OCI-LY3 (cell line): ENCODE measurements around the gene CDC14A.
"Not testable (repeated sequence)": the region's sequence is repeated elsewhere in the genome, so short reads cannot be mapped to it uniquely, and the experiment has no call there.

Experiments
- H2AFZ ChIP-seq: fragments of 200-600, 300-600 bp; shearing (Covaris generic); 2 replicates; pipeline ENCODE4 v1.6.0; 2014; ENCODE audit warnings: antibody characterized with exemption, low read depth, low read length
- H3K27ac ChIP-seq: fragments of 200-600, 300-600 bp; sonication (generic); 2 replicates; pipeline ENCODE4 v1.5.1; 2014; ENCODE audit warnings: mild to moderate bottlenecking, low read length, moderate library complexity, mixed read lengths
- H3K27me3 ChIP-seq: fragments of 200-600, 300-600 bp; sonication (generic); 2 replicates; pipeline ENCODE4 v1.6.1; 2014; ENCODE audit warnings: low read depth, low read length, mixed read lengths
- H3K36me3 ChIP-seq: fragments of 200-600, 300-600 bp; sonication (generic); replicated peaks from 2 replicates; pipeline ENCODE3; 2014; ENCODE audit warnings: low read depth, low read length, mixed read lengths
- H3K4me1 ChIP-seq: fragments of 300-600, 200-600 bp; sonication (generic); 2 replicates; pipeline ENCODE4 v1.6.1; 2014; ENCODE audit warnings: low read length, mixed read lengths
- H3K4me2 ChIP-seq: fragments of 200-600, 300-600 bp; sonication (generic); 2 replicates; pipeline ENCODE4 v1.6.1; 2014; ENCODE audit warnings: low read length, mixed read lengths
- H3K4me3 ChIP-seq: fragments of 300-600, 200-600 bp; sonication (generic); 2 replicates; pipeline ENCODE4 v1.5.1; 2014; ENCODE audit warnings: antibody characterized with exemption, mild to moderate bottlenecking, low read length, moderate library complexity
- H3K79me2 ChIP-seq: fragments of 300-600, 200-600 bp; shearing (Covaris generic); 2 replicates; pipeline ENCODE4 v1.6.1; 2014; ENCODE audit warnings: mild to moderate bottlenecking, low read length, mixed read lengths
- H3K9ac ChIP-seq: fragments of 300-600, 200-600 bp; shearing (Covaris generic); 2 replicates; pipeline ENCODE4 v1.6.0; 2014; ENCODE audit warnings: mild to moderate bottlenecking, low read length, moderate library complexity
- H3K9me3 ChIP-seq: fragments of 200-600, 300-600 bp; shearing (Covaris generic); 2 replicates; pipeline ENCODE4 v1.6.1; 2014; ENCODE audit warnings: low read length, mixed read lengths; ENCODE audit not compliant: insufficient read depth
- H4K20me1 ChIP-seq: fragments of 200-600, 300-600 bp; sonication (generic); 2 replicates; pipeline ENCODE4 v1.6.1; 2016; ENCODE audit warnings: low read length, mixed read lengths; ENCODE audit not compliant: insufficient read depth
- CTCF ChIP-seq: fragments of 200-600, 300-600 bp; sonication (generic); IDR thresholded peaks from 2 replicates; pipeline ENCODE4 v1.5.1; 2014; ENCODE audit warnings: antibody characterized with exemption, low read length, low read depth
- EZH2phosphoT487 ChIP-seq: fragments of 200-600 bp; shearing (Covaris generic); IDR thresholded peaks from 2 replicates; pipeline ENCODE4 v1.6.1; 2018; ENCODE audit warnings: antibody characterized with exemption, mixed run types, low read depth

CDC14A gene

GRCh38 chr1:100404821-100405220 lies 52.5 kb downstream of the CDC14A start:
- no peaks in the 10 kb centered on the region for H3K79me2 ChIP-seq
- no peak overlapping the region for H3K27ac ChIP-seq
- no peak overlapping the region for H2AFZ ChIP-seq
- no peaks in the 10 kb centered on the region for H3K27me3 ChIP-seq
- H3K36me3 ChIP-seq = no peaks in the 10 kb centered on the region
- no peak overlapping the region for H3K4me2 ChIP-seq
- TF ChIP-seq EZH2phosphoT487 (no peak), CTCF (no peak)
- peaks cover 6% of the 10 kb centered on the region for H3K4me1 ChIP-seq
- H4K20me1 ChIP-seq = no peaks in the 10 kb centered on the region
- no peaks in the 10 kb centered on the region for H3K9me3 ChIP-seq
- H3K4me3 ChIP-seq = no peak overlapping the region
- no peak overlapping the region for H3K9ac ChIP-seq

- H3K4me1 ChIP-seq, H3K36me3 ChIP-seq, H4K20me1 ChIP-seq, H3K79me2 ChIP-seq, H2AFZ ChIP-seq, H3K27me3 ChIP-seq, H3K4me2 ChIP-seq, H3K27ac ChIP-seq, H3K4me3 ChIP-seq, H3K9me3 ChIP-seq, H3K9ac ChIP-seq: not testable (repeated sequence)
Observed at GRCh38 chr1:100405902-100406301, 53.6 kb downstream of the CDC14A start.

GRCh38 chr1:100407390-100407789 lies 55.1 kb downstream of the CDC14A start:
- not testable (repeated sequence) for H3K4me2 ChIP-seq

GRCh38 chr1:100411019-100411418 lies 58.7 kb downstream of the CDC14A start:
- Histone ChIP-seq H3K27me3 (no peaks in the 10 kb centered on the region), H2AFZ (no peak overlapping the region), H3K4me3 (no peak overlapping the region), H3K4me1 (no peaks in the 10 kb centered on the region), H4K20me1 (no peaks in the 10 kb centered on the region), H3K27ac (no peak overlapping the region), H3K4me2 (no peak overlapping the region), H3K9me3 (no peaks in the 10 kb centered on the region), H3K9ac (no peak overlapping the region), H3K36me3 (no peaks in the 10 kb centered on the region), H3K79me2 (no peaks in the 10 kb centered on the region)
- TF ChIP-seq EZH2phosphoT487 (no peak), CTCF (no peak)

More at GRCh38 chr1:100407390-100407789, 55.1 kb downstream of the CDC14A start:
- not testable (repeated sequence) for H3K4me1 ChIP-seq, H4K20me1 ChIP-seq, H3K9me3 ChIP-seq, H3K79me2 ChIP-seq, H3K27me3 ChIP-seq, H3K36me3 ChIP-seq, H3K4me3 ChIP-seq, H2AFZ ChIP-seq, H3K27ac ChIP-seq, H3K9ac ChIP-seq

- no peaks in the 10 kb centered on the region for H3K79me2 ChIP-seq
- H3K4me2 ChIP-seq = no peak overlapping the region
- no peaks in the 10 kb centered on the region for H4K20me1 ChIP-seq
- H3K9me3 ChIP-seq = no peaks in the 10 kb centered on the region
- no peak overlapping the region for H2AFZ ChIP-seq
- H3K27me3 ChIP-seq = no peaks in the 10 kb centered on the region
- no peaks in the 10 kb centered on the region for H3K36me3 ChIP-seq
- no peaks in the 10 kb centered on the region for H3K4me1 ChIP-seq
- no peak overlapping the region for H3K4me3 ChIP-seq
- no peak overlapping the region for H3K9ac ChIP-seq
- no peak overlapping the region for H3K27ac ChIP-seq
- no peak for TF ChIP-seq EZH2phosphoT487
Observed at GRCh38 chr1:100411574-100411973, 59.3 kb downstream of the CDC14A start.
